K562 (cell line): ENCODE measurements around the gene RGS3. TPM values are rescaled to one million over a fixed set of nuclear protein-coding genes. Genes with fewer than 3 reads are reported as not detected.

ENCODE experiments used
- ATAC-seq: fragments of 200-7000 bp; cut with Tn5 transposase; 3 replicates; pipeline ENCODE4 v1.9.1; 2020; ENCODE audit warnings: moderate library complexity
- BruUV-seq: library from RNA; stranded (reverse); fragments of 400-500 nt; replicated peaks from 2 replicates; lab custom pipeline; 2021; lab: Mats Ljungman, UMichigan
- CTCF ChIA-PET: fragments of 300-600 bp; formaldehyde crosslinking; extraction: SDS; loops from one replicate; lab custom pipeline; 2021; ENCODE audit warnings: low intra/inter-chr PET ratio; lab: Yijun Ruan, JAX
- POLR2A ChIA-PET: fragments of 300-600, 350-650 bp; sonication (Branson Sonifier 250); formaldehyde crosslinking; extraction: SDS; loops from one replicate; lab custom pipeline; 2021; ENCODE audit warnings: antibody characterized with exemption, inconsistent platforms; lab: Yijun Ruan, JAX
- DNase-seq, 4 experiments: peaks; one replicate each; pipeline versions ENCODE4 v3.0.0 to v3.0.0-alpha.2; 2011 to 2018; ENCODE audit warnings: low spot score in 3 of 4, mixed read lengths in 3 of 4; ENCODE audit errors: extremely low read depth in 1 of 4
- FAIRE-seq: peaks from 2 replicates; lab custom pipeline; 2011; peaks lifted over from hg19 to GRCh38; lab: Jason Lieb, UNC
- H2AFZ ChIP-seq: 2 replicates; pipeline ENCODE4 v1.6.0; 2011; ENCODE audit warnings: low read depth, low read length, control low read depth, inconsistent platforms
- H3K27ac ChIP-seq: fragments of 200-600 bp; 3 replicates; pipeline ENCODE4 v1.8.0; 2011; ENCODE audit warnings: low read depth, mild to moderate bottlenecking, control low read depth, inconsistent platforms, low read length, moderate library complexity, mixed read lengths; ENCODE audit errors: extremely low read depth
- H3K27me3 ChIP-seq, 2 experiments: fragments of 300-600 bp in 1 of 2; 2 replicates in 1 of 2; 3 replicates in 1 of 2; pipeline versions ENCODE4 v1.6.0 to v1.8.0; 2011; ENCODE audit warnings: inconsistent platforms in 2 of 2, low read length in 2 of 2, mild to moderate bottlenecking in 1 of 2, mixed read lengths in 1 of 2, moderate library complexity in 1 of 2; ENCODE audit not compliant: control insufficient read depth in 2 of 2, insufficient read depth in 2 of 2
- H3K36me3 ChIP-seq: fragments of 300-600 bp; 3 replicates; pipeline ENCODE4 v1.8.0; 2011; ENCODE audit warnings: mild to moderate bottlenecking, low read length, inconsistent platforms; ENCODE audit not compliant: control insufficient read depth, insufficient read depth
- H3K4me1 ChIP-seq, 2 experiments: fragments of 200-600 bp in 1 of 2; replicated peaks in 1 of 2; 2 replicates in 1 of 2; 3 replicates in 1 of 2; pipeline versions ENCODE4 v1.5.1 to v1.8.0; 2011; ENCODE audit warnings: inconsistent platforms in 2 of 2, low read length in 2 of 2, mild to moderate bottlenecking in 1 of 2, mixed read lengths in 1 of 2, moderate library complexity in 1 of 2; ENCODE audit not compliant: control insufficient read depth in 2 of 2, insufficient read depth in 2 of 2
- H3K4me2 ChIP-seq: 2 replicates; pipeline ENCODE4 v1.6.1; 2011; ENCODE audit warnings: low read length, control low read depth, inconsistent platforms, mixed read lengths; ENCODE audit not compliant: insufficient read depth
- H3K4me3 ChIP-seq: fragments of 200-600 bp; sonication (generic), shearing (Covaris generic); 2 replicates; pipeline ENCODE4 v1.5.1; 2016; ENCODE audit warnings: control low read depth, inconsistent platforms
- H3K79me2 ChIP-seq: fragments of 200-600 bp; 3 replicates; pipeline ENCODE4 v1.8.0; 2011; ENCODE audit warnings: low read length, inconsistent platforms; ENCODE audit not compliant: control insufficient read depth, insufficient read depth
- H3K9ac ChIP-seq, 2 experiments: 2 replicates each; pipeline versions ENCODE4 v1.6.0 to v1.6.1; 2011; ENCODE audit warnings: low read depth in 2 of 2, low read length in 2 of 2, control low read depth in 1 of 2, inconsistent platforms in 1 of 2, mild to moderate bottlenecking in 1 of 2, mixed read lengths in 1 of 2; ENCODE audit not compliant: insufficient read depth in 1 of 2
- H3K9me1 ChIP-seq: one replicate; pipeline ENCODE4 v1.6.0; 2011; ENCODE audit warnings: inconsistent platforms, mild to moderate bottlenecking, low read length, moderate library complexity; ENCODE audit not compliant: control insufficient read depth, insufficient read depth
- H3K9me3 ChIP-seq: replicated peaks from 2 replicates; pipeline ENCODE4 v1.5.1; 2011; ENCODE audit warnings: low read depth, low read length, inconsistent platforms; ENCODE audit not compliant: control insufficient read depth, insufficient read depth
- H4K20me1 ChIP-seq: replicated peaks from 2 replicates; pipeline ENCODE4 v1.6.1; 2011; ENCODE audit warnings: low read length, inconsistent platforms, mixed read lengths; ENCODE audit not compliant: control insufficient read depth, insufficient read depth
- C11orf30 ChIP-seq: fragments of 450-650 bp; IDR thresholded peaks from 2 replicates; pipeline ENCODE4 v1.6.1; 2016; ENCODE audit warnings: low read depth, mild to moderate bottlenecking
- DNMT1 ChIP-seq: fragments of 450-650 bp; IDR thresholded peaks from 2 replicates; pipeline ENCODE4 v1.6.1; 2016; ENCODE audit warnings: antibody characterized with exemption, mild to moderate bottlenecking
- ETS1 ChIP-seq: conservative IDR thresholded peaks from 2 replicates; pipeline ENCODE4 v1.6.1; 2011; ENCODE audit warnings: low read depth, mild to moderate bottlenecking, low read length; ENCODE audit not compliant: control insufficient read depth
- HLTF ChIP-seq: fragments of 450-650 bp; IDR thresholded peaks from 2 replicates; pipeline ENCODE4 v1.6.1; 2016
- MAFG ChIP-seq: fragments of 450-650 bp; conservative IDR thresholded peaks from 2 replicates; pipeline ENCODE4 v1.6.1; 2016; ENCODE audit warnings: missing genetic modification characterization, missing compliant biosample characterization
- MAFK ChIP-seq: IDR thresholded peaks from 2 replicates; pipeline ENCODE4 v1.6.1; 2011; ENCODE audit warnings: low read length, improper control_type of control experiment
- PHTF2 ChIP-seq: fragments of 250-450 bp; sonication (Bioruptor Pico); IDR thresholded peaks from 2 replicates; pipeline ENCODE4 v1.5.0; 2021; ENCODE audit warnings: mild to moderate bottlenecking
- POLR2AphosphoS5 ChIP-seq: IDR thresholded peaks from 2 replicates; pipeline ENCODE4 v1.6.1; 2011; ENCODE audit warnings: mild to moderate bottlenecking, low read depth, low read length, moderate library complexity; ENCODE audit not compliant: control insufficient read depth, insufficient read depth
- PRPF4 ChIP-seq: fragments of 200-400 bp; formaldehyde crosslinking; IDR thresholded peaks from one replicate; pipeline ENCODE4 v1.6.1; 2017; ENCODE audit warnings: low read length, low read depth, mild to moderate bottlenecking; ENCODE audit not compliant: insufficient read depth, poor library complexity, severe bottlenecking
- TRIM25 ChIP-seq: fragments of 450-650 bp; IDR thresholded peaks from 2 replicates; pipeline ENCODE4 v1.7.0; 2016; ENCODE audit warnings: borderline replicate concordance
- ZNF217 ChIP-seq: sonication (generic); formaldehyde crosslinking; IDR thresholded peaks from 2 replicates; pipeline ENCODE4 v1.8.0; 2022; ENCODE audit warnings: mild to moderate bottlenecking, missing genetic modification reagents
- ZNF316 ChIP-seq: fragments of 450-650 bp; IDR thresholded peaks from 2 replicates; pipeline ENCODE4 v1.6.1; 2016
- ZNF639 ChIP-seq, 2 experiments: fragments of 200-800 bp in 1 of 2; sonication (Bioruptor generic) in 1 of 2; sonication (generic) in 1 of 2; formaldehyde crosslinking in 1 of 2; IDR thresholded peaks in 1 of 2; conservative IDR thresholded peaks in 1 of 2; 2 replicates each; pipeline versions ENCODE4 v1.5.0 to v1.6.1; 2016 to 2020; ENCODE audit warnings: missing compliant biosample characterization in 1 of 2, missing genetic modification characterization in 1 of 2, missing genetic modification reagents in 1 of 2
- WGBS: fragments of 100-300 bp; shearing (Covaris generic); methylation state at CpG from one replicate; pipeline ENCODE4 v1.1.6; 2016; ENCODE audit warnings: low coverage, mixed read lengths; ENCODE audit not compliant: insufficient coverage; ENCODE audit errors: missing lambda C conversion rate; 5-methylcytosine and 5-hydroxymethylcytosine counted together
- in situ Hi-C: fragments of 300-500 bp; cut with MboI; formaldehyde crosslinking; loops from 4 replicates; pipeline ENCODE4 v1.15.0; 2018; ENCODE audit warnings: inconsistent platforms, mixed read lengths
- intact Hi-C: fragments of 100-400 bp; cut with micrococcal nuclease; formaldehyde crosslinking; loops from 2 replicates; pipeline ENCODE4 v1.14.2; 2022
- polyA plus RNA-seq, 8 experiments: library from polyadenylated mRNA; depleted of rRNA in 4 of 8; stranded (reverse) in 5 of 8; unstranded in 3 of 8; fragments of >200 nt; fragmentation: Nextera tagmentation in 2 of 8; fragmentation: Illumina TruSeq in 1 of 8; extraction: Ambion mirVana in 2 of 8; extraction: Trizol in 1 of 8; gene quantifications; 2 replicates each; pipeline versions ENCODE4 v1.2.1 to v1.2.3, GENCODE V29; 2011 to 2014; ENCODE audit warnings: inconsistent platforms in 1 of 8, missing spikeins in 1 of 8
- total RNA-seq, 7 experiments: library from RNA; depleted of rRNA in 6 of 7; stranded (reverse); fragments of >200 nt in 6 of 7; fragmentation: Illumina TruSeq in 2 of 7; extraction: Trizol in 2 of 7; gene quantifications; 2 replicates each; pipeline versions ENCODE4 v1.2.1 to v1.2.3, GENCODE V29; 2011 to 2021; ENCODE audit warnings: low replicate concordance in 1 of 7
- TF ChIP-seq, protein P1 (sequence below): fragments of 250-450 bp; sonication (Bioruptor Pico); IDR thresholded peaks from 2 replicates; pipeline ENCODE4 v1.5.0; 2020; ENCODE audit warnings: mild to moderate bottlenecking, borderline replicate concordance

The RGS3 gene
- total and polyA plus RNA-seq, 9 of the 15 experiments (the other 6 are each of a cell fraction or from before 2014, with no cell fraction given): 0.08 to 2.9 (median 0.95) TPM

DNA sequence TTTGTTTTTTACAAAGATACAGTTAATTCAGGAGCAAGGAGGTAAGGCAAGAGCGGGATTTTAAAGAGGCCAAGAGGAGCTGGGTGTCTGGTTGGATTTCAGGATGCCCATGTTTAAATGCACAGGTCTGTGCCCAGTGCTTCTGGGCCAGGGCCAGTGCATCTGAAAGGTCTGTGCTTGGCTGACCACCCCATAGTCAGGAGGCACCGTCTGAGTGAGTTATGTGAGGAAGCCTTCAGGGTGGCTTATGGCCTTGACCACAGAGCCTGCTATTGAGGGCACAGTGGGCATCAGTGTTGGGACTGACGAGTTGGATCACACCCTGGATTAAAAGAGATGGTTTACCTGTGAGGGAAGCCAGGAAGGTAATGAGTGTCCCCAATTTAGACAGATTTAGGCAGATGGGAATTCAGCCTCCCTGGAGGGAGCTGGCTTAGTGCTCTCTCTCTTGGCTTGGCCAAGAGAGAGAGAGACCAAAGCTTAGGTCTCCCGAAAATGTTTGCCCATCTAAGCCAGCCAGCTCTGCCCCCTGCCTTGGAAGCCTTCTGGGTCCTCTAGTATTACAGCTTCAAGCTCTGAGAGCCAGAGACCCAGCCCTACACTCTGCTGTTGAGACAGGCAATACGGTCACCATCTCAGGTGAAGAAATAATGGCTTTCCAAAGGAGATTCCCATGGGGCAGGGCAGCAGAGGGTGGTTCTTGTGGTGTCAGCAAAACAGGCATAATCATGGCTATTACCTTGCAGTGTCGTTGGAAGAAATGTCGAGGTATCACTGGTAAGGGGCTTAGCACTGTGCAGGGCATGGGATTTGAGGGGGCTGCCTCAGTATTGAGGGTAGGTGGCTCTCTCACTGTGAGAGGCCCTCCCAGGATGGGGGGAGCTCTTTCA is 68.6 kb downstream of the RGS3 start:
- peaks cover 0 to 8% of the 10 kb centered on the region in 2 experiments; a peak in 2 of 5 replicates for H3K4me1 ChIP-seq
- POLR2A ChIA-PET: interaction anchor here (0.7 kb wide), 1 partner anchor 8 kb away, joined by 3 read pairs; no protein-coding TSS in a partner anchor
- no peak overlapping the region for H3K9ac ChIP-seq
- no peaks in the 10 kb centered on the region for H3K9me3 ChIP-seq
- no peak overlapping the region for H3K4me2 ChIP-seq
- H4K20me1 ChIP-seq: no peaks in the 10 kb centered on the region; the same call in 1 of the 2 replicates
- no peaks in the 10 kb centered on the region for H3K79me2 ChIP-seq
- intact Hi-C loops (no loop called here), in situ Hi-C loops (no loop called here)
- FAIRE-seq: no peak
- no peak overlapping the region for H2AFZ ChIP-seq
- peaks cover 43 to 48% of the 10 kb centered on the region in 2 experiments for H3K27me3 ChIP-seq
- 5% methylated on average over 7 of the region's 7 CpGs for WGBS
- BruUV-seq: no TSS peak
- no peak overlapping the region for H3K27ac ChIP-seq
- DNase-seq: no peak
- no peak for ATAC-seq
- no peaks in the 10 kb centered on the region for H3K36me3 ChIP-seq
- H3K4me3 ChIP-seq: no peak overlapping the region
- CTCF ChIA-PET: no interaction called here
- no peaks in the 10 kb centered on the region for H3K9me1 ChIP-seq
- TF ChIP-seq PHTF2: no peak
- no peak for TF ChIP-seq HLTF
- peak; percentile 37 for TF ChIP-seq MAFG (tag)
- TF ChIP-seq ZNF316: peak; percentile 61
- TF ChIP-seq PRPF4: no peak
- no peak for TF ChIP-seq TRIM25
- TF ChIP-seq, protein P1, sequence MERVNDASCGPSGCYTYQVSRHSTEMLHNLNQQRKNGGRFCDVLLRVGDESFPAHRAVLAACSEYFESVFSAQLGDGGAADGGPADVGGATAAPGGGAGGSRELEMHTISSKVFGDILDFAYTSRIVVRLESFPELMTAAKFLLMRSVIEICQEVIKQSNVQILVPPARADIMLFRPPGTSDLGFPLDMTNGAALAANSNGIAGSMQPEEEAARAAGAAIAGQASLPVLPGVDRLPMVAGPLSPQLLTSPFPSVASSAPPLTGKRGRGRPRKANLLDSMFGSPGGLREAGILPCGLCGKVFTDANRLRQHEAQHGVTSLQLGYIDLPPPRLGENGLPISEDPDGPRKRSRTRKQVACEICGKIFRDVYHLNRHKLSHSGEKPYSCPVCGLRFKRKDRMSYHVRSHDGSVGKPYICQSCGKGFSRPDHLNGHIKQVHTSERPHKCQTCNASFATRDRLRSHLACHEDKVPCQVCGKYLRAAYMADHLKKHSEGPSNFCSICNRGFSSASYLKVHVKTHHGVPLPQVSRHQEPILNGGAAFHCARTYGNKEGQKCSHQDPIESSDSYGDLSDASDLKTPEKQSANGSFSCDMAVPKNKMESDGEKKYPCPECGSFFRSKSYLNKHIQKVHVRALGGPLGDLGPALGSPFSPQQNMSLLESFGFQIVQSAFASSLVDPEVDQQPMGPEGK (CRISPR knock-in tag): no peak
- TF ChIP-seq POLR2AphosphoS5: no peak
- 0 out of 2 replicates have a peak, but pooled peaks have one; percentile 3 for TF ChIP-seq MAFK
- TF ChIP-seq C11orf30: peak; percentile 47; the same call in 1 of the 2 replicates
- no peak for TF ChIP-seq ETS1
- TF ChIP-seq ZNF217 (CRISPR knock-in tag): no peak
- TF ChIP-seq DNMT1: no peak
- TF ChIP-seq ZNF639 (CRISPR knock-in tag; conservative IDR thresholded peaks at IDR 0.05 in 1 of 2, IDR thresholded peaks at IDR 0.05 in 1 of 2): no peak
